BLaER1 treated with 17β-estradiol and CSF1 and Interleukin-3, amounts not matched to agents 10 nM and 100 nM (cell line): ENCODE data around the gene CCNB1IP1.
"Not testable (repeated sequence)": the region's sequence is repeated elsewhere in the genome, so short reads cannot be mapped to it uniquely, and the experiment has no call there.

ENCODE experiments used
- H3K27ac ChIP-seq, 11 experiments: shearing (Covaris generic); formaldehyde crosslinking; 2 replicates each; pipeline ENCODE4 v1.8.1; 2022
- H3K27me3 ChIP-seq, 11 experiments: shearing (Covaris generic); formaldehyde crosslinking; 2 replicates each; pipeline ENCODE4 v1.8.1; 2022
- H3K36me3 ChIP-seq, 11 experiments: shearing (Covaris generic); formaldehyde crosslinking; 2 replicates each; pipeline ENCODE4 v1.8.1; 2022
- H3K4me1 ChIP-seq, 10 experiments: shearing (Covaris generic); formaldehyde crosslinking; 2 replicates each; pipeline ENCODE4 v1.8.1; 2022
- H3K4me2 ChIP-seq, 11 experiments: shearing (Covaris generic); formaldehyde crosslinking; 2 replicates each; pipeline ENCODE4 v1.8.1; 2022
- H3K4me3 ChIP-seq, 10 experiments: shearing (Covaris generic); formaldehyde crosslinking; 2 replicates each; pipeline ENCODE4 v1.8.1; 2022
- H3K9ac ChIP-seq, 11 experiments: shearing (Covaris generic); formaldehyde crosslinking; 2 replicates each; pipeline ENCODE4 v1.8.1; 2022
- H3K9me3 ChIP-seq, 11 experiments: shearing (Covaris generic); formaldehyde crosslinking; replicated peaks in 1 of 11; 2 replicates each; pipeline ENCODE4 v1.8.1; 2022
- H4K20me1 ChIP-seq, 11 experiments: shearing (Covaris generic); formaldehyde crosslinking; 2 replicates each; pipeline ENCODE4 v1.8.1; 2022
- Cebpa-rat ChIP-seq, 11 experiments: shearing (Covaris generic); IDR thresholded peaks; 2 replicates each; pipeline ENCODE4 v1.8.1; 2022

CCNB1IP1 gene

DNA sequence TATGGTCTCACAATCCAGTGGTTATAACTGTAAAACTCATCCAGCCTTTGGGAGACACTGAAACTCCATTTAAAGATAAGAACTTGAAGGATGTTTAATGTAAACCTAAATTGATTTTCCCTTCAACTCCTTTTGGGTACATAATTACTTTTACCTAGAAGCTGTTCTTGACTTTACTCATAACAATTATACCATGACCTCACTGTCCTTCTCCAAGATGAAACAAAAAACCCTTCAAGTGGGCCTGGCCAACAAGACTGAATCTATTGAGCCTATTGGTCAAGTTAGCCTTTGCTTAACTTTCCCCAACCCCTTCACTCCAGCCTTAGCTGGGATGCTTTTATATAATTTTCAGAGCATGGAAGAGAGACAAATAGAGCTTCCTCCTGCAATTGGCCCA lies 32.8 kb upstream of the CCNB1IP1 start:
- no peak overlapping the region for H3K4me3 ChIP-seq
- no peak overlapping the region for H3K9ac ChIP-seq
- H4K20me1 ChIP-seq: peaks cover 0 to 4% (median 0%) of the 10 kb centered on the region in 11 experiments; a peak in 1 of 22 replicates
- peaks cover 88 to 100% (median 94%) of the 10 kb centered on the region in 11 experiments for H3K36me3 ChIP-seq
- H3K27ac ChIP-seq: no peak overlapping the region
- no peak overlapping the region for H3K4me2 ChIP-seq
- H3K4me1 ChIP-seq: no peaks in the 10 kb centered on the region
- H3K9me3 ChIP-seq: no peaks in the 10 kb centered on the region
- TF ChIP-seq Cebpa-rat (IDR thresholded peaks at IDR 0.05): no peak
- no peaks in the 10 kb centered on the region for H3K27me3 ChIP-seq

GRCh38 chr14:20358474-20358873 lies 25.4 kb upstream of the CCNB1IP1 start:
- peak overlapping the region in 5 of 11 experiments; percentile 25 to 67 (median 45); a peak in 9 of 22 replicates for H3K4me2 ChIP-seq
- H3K27ac ChIP-seq: peak overlapping the region in 5 of 11 experiments; percentile 18 to 53 (median 39); a peak in 7 of 22 replicates
- H3K36me3 ChIP-seq: peaks cover 67 to 100% (median 96%) of the 10 kb centered on the region in 11 experiments
- not testable (repeated sequence) for H3K27me3 ChIP-seq, H3K9me3 ChIP-seq, H4K20me1 ChIP-seq, H3K4me3 ChIP-seq
- H3K4me1 ChIP-seq: peaks cover 0 to 22% (median 6%) of the 10 kb centered on the region in 10 experiments; a peak in 11 of 20 replicates
- H3K9ac ChIP-seq: 0 out of 22 replicates have a peak overlapping the region, but pooled peaks of 1 of the 11 experiments have one; percentile 6

DNA sequence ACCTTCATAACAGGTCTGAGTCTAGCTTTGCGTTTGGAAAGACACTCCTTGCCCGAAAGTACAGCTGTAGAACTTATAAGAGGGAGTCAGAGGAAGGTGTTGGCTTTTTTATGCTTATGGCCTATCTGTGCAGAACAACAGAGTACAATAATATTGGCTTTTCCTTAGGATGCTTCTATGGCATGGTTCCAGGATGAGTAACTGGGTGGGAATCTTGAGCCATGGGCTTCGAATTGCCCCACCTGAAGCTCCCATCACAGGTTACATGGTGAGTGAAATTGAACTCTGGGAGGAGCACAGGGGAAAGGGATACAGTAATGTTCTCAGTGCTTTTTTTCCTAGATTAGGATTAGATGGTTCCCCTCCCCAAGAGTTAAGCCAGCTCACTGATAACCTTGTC lies 23.3 kb upstream of the CCNB1IP1 start:
- no peak overlapping the region for H3K27ac ChIP-seq
- H3K36me3 ChIP-seq: peaks cover 69 to 100% (median 99%) of the 10 kb centered on the region in 11 experiments
- no peaks in the 10 kb centered on the region for H3K9me3 ChIP-seq
- H3K4me2 ChIP-seq: no peak overlapping the region
- no peak overlapping the region for H3K9ac ChIP-seq
- peaks cover 0 to 22% (median 6%) of the 10 kb centered on the region in 10 experiments; a peak in 11 of 20 replicates for H3K4me1 ChIP-seq
- no peaks in the 10 kb centered on the region for H4K20me1 ChIP-seq
- no peak overlapping the region for H3K4me3 ChIP-seq
- H3K27me3 ChIP-seq: no peaks in the 10 kb centered on the region
- no peak for TF ChIP-seq Cebpa-rat (IDR thresholded peaks at IDR 0.05)

- Histone ChIP-seq H3K27me3 (no peaks in the 10 kb centered on the region), H3K4me1 (no peaks in the 10 kb centered on the region), H3K9ac (no peak overlapping the region), H3K4me2 (no peak overlapping the region), H3K27ac (no peak overlapping the region), H3K4me3 (no peak overlapping the region), H3K36me3 (peaks cover 93 to 100% (median 97%) of the 10 kb centered on the region in 11 experiments), H3K9me3 (no peaks in the 10 kb centered on the region), H4K20me1 (no peaks in the 10 kb centered on the region)
- no peak for TF ChIP-seq Cebpa-rat (IDR thresholded peaks at IDR 0.05)
These were observed 17.8 kb upstream of the CCNB1IP1 start for GRCh38 chr14:20350860-20351259.

DNA sequence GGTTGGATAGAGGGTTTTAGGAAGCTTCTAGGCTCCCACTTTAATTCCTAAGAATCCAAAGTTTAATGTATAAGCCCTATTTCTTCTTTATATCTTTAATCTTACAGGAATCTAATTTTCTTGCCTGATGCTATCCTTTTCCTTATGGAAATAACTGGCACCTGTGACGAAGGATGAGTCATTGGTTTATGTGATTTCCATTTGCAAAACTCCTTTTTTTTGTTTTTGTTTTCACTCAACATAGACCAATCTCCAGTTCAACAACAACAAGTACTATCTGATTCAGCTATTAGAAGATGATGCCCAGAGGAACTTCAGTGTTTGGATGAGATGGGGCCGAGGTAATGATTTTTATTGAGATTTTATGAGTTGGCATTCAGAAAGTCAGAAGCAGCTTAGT lies 17.2 kb upstream of the CCNB1IP1 start:
- Histone ChIP-seq H3K27me3 (no peaks in the 10 kb centered on the region), H3K27ac (no peak overlapping the region), H3K9ac (no peak overlapping the region), H4K20me1 (no peaks in the 10 kb centered on the region), H3K4me1 (peaks cover 0 to 1% (median 0%) of the 10 kb centered on the region in 10 experiments; a peak in 1 of 20 replicates), H3K36me3 (peaks cover 95 to 100% (median 97%) of the 10 kb centered on the region in 11 experiments), H3K4me2 (no peak overlapping the region), H3K4me3 (no peak overlapping the region), H3K9me3 (no peaks in the 10 kb centered on the region)
- TF ChIP-seq Cebpa-rat (IDR thresholded peaks at IDR 0.05): no peak

GRCh38 chr14:20347747-20348146 lies 14.7 kb upstream of the CCNB1IP1 start:
- Histone ChIP-seq H3K4me2 (no peak overlapping the region), H3K27me3 (no peaks in the 10 kb centered on the region), H3K27ac (no peak overlapping the region), H3K4me3 (no peak overlapping the region), H3K9ac (no peak overlapping the region), H4K20me1 (no peaks in the 10 kb centered on the region), H3K36me3 (peaks cover 73 to 79% (median 77%) of the 10 kb centered on the region in 11 experiments), H3K9me3 (no peaks in the 10 kb centered on the region), H3K4me1 (peaks cover 7 to 15% (median 11%) of the 10 kb centered on the region in 10 experiments; a peak in 19 of 20 replicates)
- TF ChIP-seq Cebpa-rat (IDR thresholded peaks at IDR 0.05): no peak

DNA sequence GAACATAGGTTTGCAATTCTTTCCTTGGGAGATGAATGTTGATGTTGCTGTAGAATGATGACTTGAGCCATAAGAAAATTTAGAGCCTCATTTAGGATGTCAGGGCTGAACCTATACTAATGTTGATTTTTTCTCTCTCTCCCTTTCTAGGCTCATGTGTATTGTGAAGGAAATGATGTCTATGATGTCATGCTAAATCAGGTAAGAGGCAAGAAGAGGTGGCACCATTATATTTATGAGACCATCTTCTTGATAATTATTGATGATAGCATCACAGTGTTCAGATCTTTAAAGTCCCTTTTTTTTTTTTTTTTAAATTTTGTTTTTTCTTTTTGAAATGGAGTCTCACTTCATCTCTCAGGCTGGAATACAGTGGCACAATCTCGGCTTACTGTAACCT lies 13.6 kb upstream of the CCNB1IP1 start:
- H3K4me3 ChIP-seq: no peak overlapping the region
- no peaks in the 10 kb centered on the region for H4K20me1 ChIP-seq
- peaks cover 10 to 17% (median 11%) of the 10 kb centered on the region in 10 experiments; a peak in 19 of 20 replicates for H3K4me1 ChIP-seq
- no peaks in the 10 kb centered on the region for H3K9me3 ChIP-seq
- H3K36me3 ChIP-seq: peaks cover 63 to 69% (median 67%) of the 10 kb centered on the region in 11 experiments
- no peak overlapping the region for H3K9ac ChIP-seq
- no peak overlapping the region for H3K4me2 ChIP-seq
- H3K27ac ChIP-seq: no peak overlapping the region
- H3K27me3 ChIP-seq: no peaks in the 10 kb centered on the region
- no peak for TF ChIP-seq Cebpa-rat (IDR thresholded peaks at IDR 0.05)

GRCh38 chr14:20345366-20345765 lies 12.3 kb upstream of the CCNB1IP1 start:
- Histone ChIP-seq H3K36me3 (peaks cover 50 to 55% (median 54%) of the 10 kb centered on the region in 11 experiments), H4K20me1 (no peaks in the 10 kb centered on the region), H3K27ac (no peak overlapping the region), H3K4me1 (peaks cover 10 to 23% (median 12%) of the 10 kb centered on the region in 10 experiments; a peak in 19 of 20 replicates), H3K9ac (peak overlapping the region in 3 of 11 experiments; percentile 15 to 32 (median 20); a peak in 4 of 22 replicates), H3K4me3 (no peak overlapping the region), H3K9me3 (no peaks in the 10 kb centered on the region), H3K4me2 (peak overlapping the region in 2 of 11 experiments; percentile 80 to 92; a peak in 3 of 22 replicates), H3K27me3 (no peaks in the 10 kb centered on the region)
- TF ChIP-seq Cebpa-rat (IDR thresholded peaks at IDR 0.05): no peak

DNA sequence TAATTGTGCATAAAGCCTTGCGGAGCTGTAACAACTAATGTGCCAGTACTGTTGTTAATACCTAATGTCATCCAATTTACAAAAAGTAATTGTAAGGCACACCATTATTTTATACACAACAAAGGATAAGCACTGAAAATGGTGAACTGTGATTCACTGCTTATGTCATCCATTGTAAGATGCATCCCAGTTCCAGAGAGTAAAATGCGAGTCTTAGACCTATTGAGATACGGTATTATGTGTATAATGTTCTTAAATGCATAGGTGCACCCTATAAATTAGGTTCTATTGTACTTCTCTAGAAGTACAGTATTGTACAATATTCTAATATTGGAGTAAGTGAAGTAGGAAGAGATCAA lies 10.8 kb upstream of the CCNB1IP1 start:
- Histone ChIP-seq H3K9ac (peak overlapping the region; percentile 83 to 92 (median 87)), H3K4me3 (peak overlapping the region; percentile 69 to 86 (median 76)), H3K36me3 (peaks cover 35 to 40% (median 38%) of the 10 kb centered on the region in 11 experiments), H3K27me3 (no peaks in the 10 kb centered on the region), H3K4me1 (peaks cover 10 to 23% (median 12%) of the 10 kb centered on the region in 10 experiments; a peak in 19 of 20 replicates), H3K4me2 (peak overlapping the region; percentile 65 to 93 (median 80)), H3K9me3 (no peaks in the 10 kb centered on the region), H3K27ac (peak overlapping the region; percentile 76 to 88 (median 82)), H4K20me1 (no peaks in the 10 kb centered on the region)
- no peak for TF ChIP-seq Cebpa-rat (IDR thresholded peaks at IDR 0.05)
